Measurements from ENCODE around the gene TIMD4. TPM values are rescaled to one million over a fixed set of nuclear protein-coding genes. Genes with fewer than 3 reads are reported as not detected.

Gene TIMD4
- total RNA-seq, 1 donor from 2014 or later: not detected

- Mint-ChIP-seq H3K4me3 (no peak overlapping the region), H3K27ac (no peak overlapping the region), H3K36me3 (no peaks in the 10 kb centered on the region), H3K27me3 (ENCODE audit: insufficient read depth, low read depth) (peaks cover 6% of the 10 kb centered on the region), H3K9me3 (no peaks in the 10 kb centered on the region), H3K4me1 (no peaks in the 10 kb centered on the region)
- peaks cover 13% of the 10 kb centered on the region for H3K4me1 ChIP-seq
- H3K27ac ChIP-seq: no peak overlapping the region
- no peak overlapping the region for H3K4me3 ChIP-seq
- H3F3A ChIP-seq (ENCODE audit: low read depth): no peaks in the 10 kb centered on the region
- no peak overlapping the region for H2AFZ ChIP-seq (replicated peaks)
- H3K4me2 ChIP-seq: no peak overlapping the region
- TF ChIP-seq EZH2 (IDR thresholded peaks at IDR 0.05) (no peak), EZH2phosphoT487 (IDR thresholded peaks at IDR 0.05) (no peak), CTCF (IDR thresholded peaks at IDR 0.05) (no peak)
- no peaks in the 10 kb centered on the region for H3K9me3 ChIP-seq (ENCODE audit: low read depth)
- H3K27me3 ChIP-seq: no peaks in the 10 kb centered on the region
- no peak overlapping the region for H3K9ac ChIP-seq
- no peak for DNase-seq (ENCODE audit: low spot score)
- H4K20me1 ChIP-seq (ENCODE audit: low read depth): no peaks in the 10 kb centered on the region
- no peaks in the 10 kb centered on the region for H3K79me2 ChIP-seq (ENCODE audit: low read depth)
- no peaks in the 10 kb centered on the region for H3K36me3 ChIP-seq
Observed at GRCh38 chr5:156956321-156956720, 6.7 kb downstream of the TIMD4 start.

GRCh38 chr5:156951359-156951758 lies 11.7 kb downstream of the TIMD4 start:
- H3F3A ChIP-seq (ENCODE audit: low read depth): peaks cover 3% of the 10 kb centered on the region
- H3K27ac Mint-ChIP-seq: no peak overlapping the region
- H3K79me2 ChIP-seq (ENCODE audit: low read depth): no peaks in the 10 kb centered on the region
- peaks cover 2% of the 10 kb centered on the region for H3K27me3 Mint-ChIP-seq (ENCODE audit: insufficient read depth, low read depth)
- H3K9me3 ChIP-seq (ENCODE audit: low read depth): no peaks in the 10 kb centered on the region
- H2AFZ ChIP-seq (replicated peaks): no peak overlapping the region
- no peaks in the 10 kb centered on the region for H3K27me3 ChIP-seq
- no peaks in the 10 kb centered on the region for H3K36me3 Mint-ChIP-seq
- H3K9ac ChIP-seq: no peak overlapping the region
- TF ChIP-seq EZH2phosphoT487 (IDR thresholded peaks at IDR 0.05) (no peak), CTCF (IDR thresholded peaks at IDR 0.05) (no peak), EZH2 (IDR thresholded peaks at IDR 0.05) (no peak)
- H3K4me2 ChIP-seq: no peak overlapping the region
- peaks cover 18% of the 10 kb centered on the region for H3K4me1 Mint-ChIP-seq
- H3K4me1 ChIP-seq: peaks cover 8% of the 10 kb centered on the region
- no peaks in the 10 kb centered on the region for H3K36me3 ChIP-seq
- DNase-seq (ENCODE audit: low spot score): no peak
- no peaks in the 10 kb centered on the region for H4K20me1 ChIP-seq (ENCODE audit: low read depth)
- no peaks in the 10 kb centered on the region for H3K9me3 Mint-ChIP-seq
- no peak overlapping the region for H3K4me3 Mint-ChIP-seq
- no peak overlapping the region for H3K27ac ChIP-seq
- no peak overlapping the region for H3K4me3 ChIP-seq

- H3K4me3 Mint-ChIP-seq: no peak overlapping the region
- Histone ChIP-seq H3K4me3 (no peak overlapping the region), H3K36me3 (no peaks in the 10 kb centered on the region), H3K27ac (no peak overlapping the region), H3K9me3 (ENCODE audit: low read depth) (no peaks in the 10 kb centered on the region), H3K4me2 (no peak overlapping the region), H3K79me2 (ENCODE audit: low read depth) (no peaks in the 10 kb centered on the region), H3F3A (ENCODE audit: low read depth) (peaks cover 3% of the 10 kb centered on the region), H3K4me1 (peaks cover 8% of the 10 kb centered on the region), H3K27me3 (no peaks in the 10 kb centered on the region), H2AFZ (replicated peaks) (no peak overlapping the region), H4K20me1 (ENCODE audit: low read depth) (no peaks in the 10 kb centered on the region), H3K9ac (no peak overlapping the region)
- H3K27me3 Mint-ChIP-seq (ENCODE audit: insufficient read depth, low read depth): peaks cover 2% of the 10 kb centered on the region
- no peaks in the 10 kb centered on the region for H3K9me3 Mint-ChIP-seq
- peaks cover 18% of the 10 kb centered on the region for H3K4me1 Mint-ChIP-seq
- H3K36me3 Mint-ChIP-seq: no peaks in the 10 kb centered on the region
- DNase-seq (ENCODE audit: low spot score): no peak
- no peak for TF ChIP-seq EZH2 (IDR thresholded peaks at IDR 0.05)
- no peak for TF ChIP-seq CTCF (IDR thresholded peaks at IDR 0.05)
- no peak for TF ChIP-seq EZH2phosphoT487 (IDR thresholded peaks at IDR 0.05)
- no peak overlapping the region for H3K27ac Mint-ChIP-seq
Observed at GRCh38 chr5:156950716-156951115, 12.3 kb downstream of the TIMD4 start.

Data from neural progenitor cell (in vitro differentiated cells).